Fibroblast of skin of abdomen (primary cell): ENCODE measurements around the gene KIAA1549. TPM values are rescaled to one million over a fixed set of nuclear protein-coding genes. Genes with fewer than 3 reads are reported as not detected.
"Not testable (repeated sequence)": the region's sequence is repeated elsewhere in the genome, so short reads cannot be mapped to it uniquely, and the experiment has no call there.

Experiments used
- DNase-seq: peaks from one replicate; pipeline ENCODE4 v3.0.0-alpha.2; 2013
- polyA plus RNA-seq, 2 experiments: library from polyadenylated mRNA; unstranded; fragments of 120-200 nt; gene quantifications; one replicate each; pipeline ENCODE4 v1.2.1, GENCODE V29; 2013; ENCODE audit not compliant: insufficient read length in 2 of 2

KIAA1549 gene
- 4.8 TPM for polyA plus RNA-seq (2013, experiment 1 of 2; ENCODE audit: insufficient read length)
- 4.2 TPM for polyA plus RNA-seq (2013, experiment 2 of 2; ENCODE audit: insufficient read length)

- DNase-seq: peak; percentile 72
Measured at GRCh38 chr7:138981332-138982203, at the start of gene KIAA1549. Gene KIAA1549 (minus strand): TSS chr7:138981389. CDS start chr7:138981269, 120 bp downstream.

- DNase-seq: no peak
Measured at GRCh38 chr7:139029353-139029752, 48.2 kb upstream of the KIAA1549 start.

- DNase-seq: no peak
Measured at GRCh38 chr7:139026551-139026950, 45.4 kb upstream of the KIAA1549 start.

- not testable (repeated sequence) for DNase-seq
Measured at GRCh38 chr7:139025861-139026260, 44.7 kb upstream of the KIAA1549 start.

GRCh38 chr7:139023076-139023475 is 41.9 kb upstream of the KIAA1549 start:
- DNase-seq: no peak

- DNase-seq: no peak
Measured at GRCh38 chr7:139022286-139022685, 41.1 kb upstream of the KIAA1549 start.

- DNase-seq: no peak
Measured at GRCh38 chr7:139018910-139019309, 37.7 kb upstream of the KIAA1549 start.

- DNase-seq: peak; percentile 69
Measured at GRCh38 chr7:139016931-139017511, 35.8 kb upstream of the KIAA1549 start.

GRCh38 chr7:139011373-139011772 is 30.2 kb upstream of the KIAA1549 start:
- DNase-seq: no peak

GRCh38 chr7:139004321-139005090 is 23.3 kb upstream of the KIAA1549 start:
- no peak for DNase-seq

GRCh38 chr7:138999414-138999813 is 18.2 kb upstream of the KIAA1549 start:
- no peak for DNase-seq

GRCh38 chr7:138992052-138992531 is 10.9 kb upstream of the KIAA1549 start:
- DNase-seq: peak; percentile 39

- no peak for DNase-seq
Measured at GRCh38 chr7:138987686-138988085, 6.5 kb upstream of the KIAA1549 start.

- DNase-seq: no peak
Measured at GRCh38 chr7:138982204-138982623, 1.0 kb upstream of the KIAA1549 start.

- DNase-seq: no peak
Measured at GRCh38 chr7:138980563-138981291, 462 bp downstream of the KIAA1549 start.

GRCh38 chr7:138979988-138980562 is 1.1 kb downstream of the KIAA1549 start:
- DNase-seq: peak; percentile 15

GRCh38 chr7:138979226-138979979 is 1.8 kb downstream of the KIAA1549 start:
- DNase-seq: peak; percentile 6

- no peak for DNase-seq
Measured at GRCh38 chr7:138978541-138979184, 2.5 kb downstream of the KIAA1549 start.

- not testable (repeated sequence) for DNase-seq
Measured at GRCh38 chr7:138976161-138976560, 5.0 kb downstream of the KIAA1549 start.
